HG02642 (cell line): ENCODE data around the gene OR13C3.
"Not testable (repeated sequence)": the region's sequence is repeated elsewhere in the genome, so short reads cannot be mapped to it uniquely, and the experiment has no call there.

ENCODE experiments used
- ATAC-seq: cut with Tn5 transposase; IDR thresholded peaks from one replicate; pipeline ENCODE4 v1.9.1; 2021; ENCODE audit warnings: mild to moderate bottlenecking; ENCODE audit not compliant: unreplicated experiment, poor library complexity

The OR13C3 gene

DNA sequence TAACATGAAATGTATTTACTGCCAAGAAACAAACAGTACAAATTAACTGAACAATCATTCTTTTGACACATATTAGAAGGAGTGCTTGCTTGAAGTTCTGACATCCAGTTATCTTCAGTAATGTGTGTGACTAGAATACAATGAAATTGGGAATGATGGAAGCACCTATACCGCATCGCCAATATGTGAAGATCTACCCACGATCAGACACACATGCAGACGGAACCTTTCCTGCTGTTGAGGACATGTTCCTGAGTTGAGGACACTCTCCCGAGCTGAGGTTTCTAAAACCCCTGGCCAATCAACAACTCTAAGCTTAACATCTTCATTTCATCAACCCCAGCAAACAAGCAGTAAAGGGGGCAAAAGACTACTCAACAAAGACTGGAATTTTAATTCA lies at the start of gene OR13C3:
Gene OR13C3, minus strand, starts transcription at position 101 of the 400 bp plus-strand sequence. CDS start 133 bp downstream, outside the sequence.
- no peak for ATAC-seq

GRCh38 chr9:104580562-104580961 lies 43.9 kb upstream of the OR13C3 start:
- ATAC-seq: no peak

- no peak for ATAC-seq
Measured at GRCh38 chr9:104577263-104577662, 40.6 kb upstream of the OR13C3 start.

DNA sequence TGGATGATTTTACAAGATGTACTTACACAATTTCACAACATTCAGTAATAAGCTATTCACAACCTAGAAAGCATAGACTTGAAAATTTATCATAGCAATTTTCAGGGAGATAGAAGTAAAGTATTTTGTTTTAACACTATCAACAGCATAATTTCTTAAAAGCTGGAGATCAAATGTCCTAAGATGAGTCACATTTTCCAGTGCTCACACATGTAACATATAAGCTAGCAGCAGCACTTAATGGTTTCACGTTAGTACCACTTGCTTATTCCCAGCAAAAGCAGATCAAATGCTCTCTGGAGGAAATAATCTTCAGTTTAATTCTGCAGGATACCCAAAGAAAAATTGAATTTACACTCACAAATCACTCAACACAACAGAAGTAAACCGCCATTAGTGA lies 38.8 kb upstream of the OR13C3 start:
- no peak for ATAC-seq

GRCh38 chr9:104572612-104573011 lies 36.0 kb upstream of the OR13C3 start:
- no peak for ATAC-seq

DNA sequence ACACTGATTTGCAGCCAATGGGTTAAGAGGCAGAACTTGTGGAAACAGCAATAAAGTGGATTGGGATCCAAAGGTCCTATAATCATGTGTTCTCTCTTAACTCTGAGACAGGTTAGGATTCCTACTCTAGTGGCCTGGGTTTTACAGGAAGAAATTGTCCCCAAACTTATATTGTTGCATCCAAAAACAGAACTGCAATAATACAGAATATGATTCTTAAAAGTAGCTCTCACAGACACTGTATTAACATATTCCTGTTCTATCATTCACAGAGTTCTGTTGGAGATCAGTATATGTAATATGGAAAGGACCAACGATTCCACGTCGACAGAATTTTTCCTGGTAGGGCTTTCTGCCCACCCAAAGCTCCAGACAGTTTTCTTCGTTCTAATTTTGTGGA lies 32.2 kb upstream of the OR13C3 start, which contains the start of gene OR13C8:
Gene OR13C8, plus strand, starts transcription at position 301 of the 400 bp plus-strand sequence. Its CDS starts 0 bp downstream, at position 301.
- ATAC-seq: no peak

DNA sequence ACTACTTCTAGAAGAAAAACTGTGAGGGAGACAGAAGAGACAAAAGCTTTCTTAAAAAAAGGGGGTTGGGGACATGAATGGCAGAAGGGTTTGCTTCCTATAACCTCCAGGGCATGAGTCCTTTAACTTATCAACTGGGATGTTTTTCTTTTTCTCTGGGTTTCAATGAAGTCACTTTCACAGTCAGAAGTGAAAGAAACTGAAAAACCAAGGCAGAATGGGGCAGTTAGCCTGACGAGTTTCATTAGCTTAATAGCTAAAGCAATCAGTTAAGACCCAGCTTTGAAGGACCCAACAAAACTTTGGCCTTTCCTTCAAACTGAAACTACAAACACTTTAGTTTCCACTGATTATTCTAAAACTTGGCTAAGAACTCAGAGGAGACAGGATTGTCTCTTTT lies 27.7 kb upstream of the OR13C3 start:
- ATAC-seq: no peak

GRCh38 chr9:104556830-104557634 lies 20.4 kb upstream of the OR13C3 start:
- ATAC-seq: no peak

DNA sequence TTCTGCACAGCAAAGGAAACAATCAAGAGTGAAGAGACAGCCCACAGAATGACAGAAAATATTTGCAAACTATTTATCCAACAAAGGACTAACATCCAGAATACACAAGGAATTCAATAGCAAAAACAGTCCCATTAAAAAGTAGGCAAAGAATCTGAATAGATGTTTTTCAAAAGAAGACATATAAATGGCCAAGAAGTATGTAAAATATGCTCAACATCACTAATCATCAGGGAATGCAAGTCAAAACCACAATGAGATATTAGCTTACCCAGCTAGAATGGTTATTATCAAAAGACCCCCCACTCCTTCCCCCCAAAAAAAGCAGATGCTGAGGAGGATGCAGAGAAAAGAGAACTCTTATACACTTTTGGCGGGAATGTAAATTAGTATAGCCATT lies 18.9 kb upstream of the OR13C3 start:
- no peak for ATAC-seq

GRCh38 chr9:104553261-104553660 lies 16.6 kb upstream of the OR13C3 start:
- no peak for ATAC-seq

DNA sequence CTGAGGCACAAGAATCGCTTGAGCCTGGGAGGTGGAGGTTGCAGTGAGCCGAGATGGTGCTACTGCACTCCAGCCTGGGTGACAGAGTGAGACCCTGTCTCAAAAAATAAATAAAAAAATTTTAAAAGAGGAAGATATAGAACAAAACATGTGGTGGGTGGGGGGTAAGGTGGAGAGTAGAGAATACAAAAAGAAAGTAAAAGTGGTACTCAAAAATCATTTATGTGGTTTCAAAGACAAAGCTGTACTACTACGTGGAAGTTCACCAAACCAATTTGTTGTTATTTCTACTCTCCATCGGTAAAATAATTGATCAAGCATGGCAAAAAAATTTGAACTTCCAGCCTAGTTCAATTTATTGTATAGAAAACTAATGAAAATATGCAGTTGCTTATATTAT lies 8.0 kb upstream of the OR13C3 start:
- no peak for ATAC-seq

DNA sequence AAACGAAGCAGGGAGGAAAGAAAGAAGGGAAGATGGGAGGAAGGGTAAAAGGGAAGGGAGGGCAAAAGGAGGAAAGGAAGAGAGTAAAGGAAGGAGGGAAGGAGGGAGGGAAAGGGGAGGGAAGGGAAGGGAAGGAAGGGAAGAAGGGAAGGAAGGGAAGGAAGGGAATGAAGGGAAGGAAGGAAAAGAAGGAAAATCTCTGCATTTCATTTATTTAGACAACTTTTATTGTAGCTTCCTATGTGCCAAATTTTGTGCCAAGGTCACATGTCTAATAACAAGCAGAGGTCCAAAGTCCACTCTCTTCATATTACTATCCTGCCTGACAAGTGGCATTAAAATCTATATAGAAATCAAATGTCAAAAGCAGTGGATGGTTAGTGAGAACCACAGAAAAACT lies 2.6 kb upstream of the OR13C3 start:
- ATAC-seq: no peak

GRCh38 chr9:104527109-104527508 lies 9.5 kb downstream of the OR13C3 start, which contains the start of gene OR13C4:
OR13C4 (minus strand) TSS chr9:104527209; CDS start chr9:104527209, 0 bp downstream.
- ATAC-seq: no peak

GRCh38 chr9:104520241-104520640 lies 16.4 kb downstream of the OR13C3 start:
- ATAC-seq: not testable (repeated sequence)

GRCh38 chr9:104514901-104515300 lies 21.8 kb downstream of the OR13C3 start:
- no peak for ATAC-seq

DNA sequence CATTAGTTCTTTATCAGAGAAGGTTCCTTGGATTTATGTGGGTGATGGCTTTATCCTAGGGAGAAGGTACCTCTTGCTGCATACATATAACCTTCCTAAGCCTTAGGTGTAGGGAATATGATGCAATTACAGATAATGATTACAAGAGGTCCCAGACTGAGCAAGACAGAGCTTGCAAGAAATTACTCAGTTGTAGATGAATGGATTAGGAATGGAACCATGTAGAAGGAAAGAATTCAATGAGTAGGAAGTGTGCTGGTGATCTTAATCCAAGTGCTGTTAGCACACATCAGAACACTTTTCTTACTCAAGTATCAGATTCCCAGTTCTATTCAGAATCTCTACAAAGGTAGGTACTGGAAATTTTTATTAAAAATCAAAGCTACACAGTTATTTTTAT lies 30.1 kb downstream of the OR13C3 start:
- ATAC-seq: no peak

GRCh38 chr9:104503963-104504362 lies 32.7 kb downstream of the OR13C3 start, which contains the start of gene OR13F1:
OR13F1 (plus strand) TSS chr9:104504263; CDS start chr9:104504263, 0 bp downstream.
- no peak for ATAC-seq

GRCh38 chr9:104503440-104503839 lies 33.2 kb downstream of the OR13C3 start:
- ATAC-seq: no peak

DNA sequence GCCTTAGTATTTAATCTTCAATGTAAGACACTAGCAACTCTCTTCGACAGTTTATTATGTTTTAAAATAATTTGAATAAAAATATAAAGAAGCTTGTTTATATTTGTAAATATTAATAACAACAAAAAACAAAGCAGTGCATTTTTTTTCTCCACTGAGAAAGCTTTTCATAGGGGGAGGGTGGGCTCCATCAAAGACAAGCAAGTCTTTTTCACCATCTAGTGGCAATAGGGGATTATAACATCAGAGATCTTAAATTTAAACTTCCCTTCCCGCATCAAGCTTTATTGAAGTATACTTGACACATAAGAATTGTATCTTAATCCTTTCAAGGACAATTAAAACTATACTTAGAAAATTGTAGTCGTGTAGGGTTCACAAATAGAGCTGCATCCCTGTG lies 41.8 kb downstream of the OR13C3 start:
- no peak for ATAC-seq
